Lower leg skin (tissue), 4 donors: ENCODE results near the gene GPR78. TPM values are rescaled to one million over a fixed set of nuclear protein-coding genes. Genes with fewer than 3 reads are reported as not detected.

ENCODE experiments used
- DNase-seq, 2 donors: peaks; one replicate each; pipeline ENCODE4 v3.0.0-alpha.2; 2019; ENCODE audit warnings: low spot score in 2 of 2
- H3K4me3 ChIP-seq: fragments of 200-600 bp; sonication (generic); 2 replicates; pipeline ENCODE4 v1.5.1; 2017; ENCODE audit warnings: mild to moderate bottlenecking, low read depth; ENCODE audit not compliant: poor library complexity, severe bottlenecking
- POLR2A ChIP-seq, 2 donors: fragments of 450-650 bp; IDR thresholded peaks; one replicate each; pipeline ENCODE4 v1.6.1; 2016 to 2017; ENCODE audit warnings: antibody characterized with exemption in 2 of 2, mild to moderate bottlenecking in 1 of 2, moderate library complexity in 1 of 2
- WGBS, 2 donors: methylation state at CpG; one replicate each; pipeline ENCODE4 v1.1.5; 2018; 5-methylcytosine and 5-hydroxymethylcytosine counted together
- intact Hi-C: fragments of 100-400 bp; cut with DNase I; formaldehyde crosslinking; loops from one replicate; pipeline ENCODE4 v1.15.0; 2023; ENCODE audit warnings: low total_unique reads
- total RNA-seq, 4 donors: library from RNA; depleted of rRNA; stranded (reverse); fragments of >200 nt; gene quantifications; one replicate each; pipeline ENCODE4 v1.1.0, GENCODE V29; 2016
- TF ChIP-seq, protein P1 (sequence below), 3 donors: fragments of 450-650 bp; IDR thresholded peaks; one replicate each; pipeline ENCODE4 v1.5.1; 2016; ENCODE audit warnings: antibody characterized with exemption in 3 of 3, mild to moderate bottlenecking in 3 of 3, moderate library complexity in 2 of 3

Gene GPR78
- total RNA-seq, 4 donors from 2014 or later, result not detected

DNA sequence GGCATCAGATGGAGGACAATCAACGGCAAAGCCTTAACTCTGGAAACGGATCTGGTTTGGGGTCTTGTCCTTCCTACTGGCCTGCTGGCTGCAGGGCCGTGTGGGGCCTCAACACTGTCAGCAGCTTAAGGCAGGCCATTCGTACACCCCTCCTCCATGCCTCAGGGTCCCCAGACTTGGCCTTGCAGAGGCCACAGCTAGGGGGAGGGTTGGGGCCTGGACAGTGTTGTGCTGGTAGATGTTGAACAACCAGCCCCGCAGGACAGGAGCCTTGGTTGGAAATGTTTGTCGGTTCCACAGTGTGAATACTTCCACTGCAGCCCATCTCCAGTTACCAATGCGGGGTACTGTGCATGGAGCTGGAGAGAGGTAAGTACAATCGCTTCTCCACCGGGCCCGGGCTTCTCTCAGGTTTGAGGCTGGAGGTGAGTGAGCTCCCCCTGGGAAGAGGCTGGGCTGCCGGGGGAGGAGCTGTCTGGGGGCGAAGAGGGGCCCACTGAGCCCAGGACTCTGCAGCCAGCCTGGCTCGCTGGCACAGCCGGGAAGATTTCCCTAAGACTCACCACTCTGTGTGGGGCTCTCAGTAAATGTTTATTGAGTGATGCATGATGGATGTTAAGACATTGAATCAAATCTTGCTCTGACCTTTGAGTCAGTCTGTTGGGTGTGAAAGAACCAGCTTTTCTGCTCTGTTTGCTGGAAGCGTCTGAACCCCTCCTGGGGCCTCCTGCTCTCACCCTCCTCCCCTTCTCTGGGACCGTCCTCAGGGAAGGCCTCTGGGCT, 19.7 kb upstream of the GPR78 start:
- DNase-seq, result no peak
- 79 to 80% methylated on average over 16 of the region's 16 CpGs for WGBS, 2 donors

DNA sequence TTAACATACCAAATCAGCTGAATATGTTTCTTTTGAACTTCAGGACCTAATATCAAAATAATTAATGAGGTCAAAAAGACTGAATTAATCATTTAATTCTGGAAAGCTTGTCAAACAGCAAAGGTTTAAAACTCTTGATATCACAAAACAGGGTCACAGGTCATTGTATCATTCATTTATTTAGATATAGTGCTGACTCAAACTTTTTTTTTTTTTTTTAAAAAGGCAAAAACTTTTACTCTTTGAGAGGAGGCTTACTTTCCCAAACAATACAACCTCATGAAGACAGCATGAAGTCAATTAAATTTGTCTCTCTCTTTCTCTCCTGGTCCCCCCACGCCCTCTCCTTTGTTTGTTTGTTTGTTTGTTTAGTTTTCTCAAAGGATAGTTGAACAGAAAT, 15.6 kb upstream of the GPR78 start:
- no peak overlapping the region for H3K4me3 ChIP-seq
- no peak for DNase-seq
- intact Hi-C loops, result no loop called here
- WGBS, 2 donors, result 49 to 59% methylated on average over 1 of the region's 1 CpG
- TF ChIP-seq POLR2A (IDR thresholded peaks at IDR 0.05), result no peak
- TF ChIP-seq, protein P1, sequence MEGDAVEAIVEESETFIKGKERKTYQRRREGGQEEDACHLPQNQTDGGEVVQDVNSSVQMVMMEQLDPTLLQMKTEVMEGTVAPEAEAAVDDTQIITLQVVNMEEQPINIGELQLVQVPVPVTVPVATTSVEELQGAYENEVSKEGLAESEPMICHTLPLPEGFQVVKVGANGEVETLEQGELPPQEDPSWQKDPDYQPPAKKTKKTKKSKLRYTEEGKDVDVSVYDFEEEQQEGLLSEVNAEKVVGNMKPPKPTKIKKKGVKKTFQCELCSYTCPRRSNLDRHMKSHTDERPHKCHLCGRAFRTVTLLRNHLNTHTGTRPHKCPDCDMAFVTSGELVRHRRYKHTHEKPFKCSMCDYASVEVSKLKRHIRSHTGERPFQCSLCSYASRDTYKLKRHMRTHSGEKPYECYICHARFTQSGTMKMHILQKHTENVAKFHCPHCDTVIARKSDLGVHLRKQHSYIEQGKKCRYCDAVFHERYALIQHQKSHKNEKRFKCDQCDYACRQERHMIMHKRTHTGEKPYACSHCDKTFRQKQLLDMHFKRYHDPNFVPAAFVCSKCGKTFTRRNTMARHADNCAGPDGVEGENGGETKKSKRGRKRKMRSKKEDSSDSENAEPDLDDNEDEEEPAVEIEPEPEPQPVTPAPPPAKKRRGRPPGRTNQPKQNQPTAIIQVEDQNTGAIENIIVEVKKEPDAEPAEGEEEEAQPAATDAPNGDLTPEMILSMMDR (IDR thresholded peaks at IDR 0.05), result no peak

More for the DNA sequence above, 19.7 kb upstream of the GPR78 start:
- no peak overlapping the region for H3K4me3 ChIP-seq
- TF ChIP-seq, protein P1 (IDR thresholded peaks at IDR 0.05), result no peak
- intact Hi-C loops, result no loop called here

DNA sequence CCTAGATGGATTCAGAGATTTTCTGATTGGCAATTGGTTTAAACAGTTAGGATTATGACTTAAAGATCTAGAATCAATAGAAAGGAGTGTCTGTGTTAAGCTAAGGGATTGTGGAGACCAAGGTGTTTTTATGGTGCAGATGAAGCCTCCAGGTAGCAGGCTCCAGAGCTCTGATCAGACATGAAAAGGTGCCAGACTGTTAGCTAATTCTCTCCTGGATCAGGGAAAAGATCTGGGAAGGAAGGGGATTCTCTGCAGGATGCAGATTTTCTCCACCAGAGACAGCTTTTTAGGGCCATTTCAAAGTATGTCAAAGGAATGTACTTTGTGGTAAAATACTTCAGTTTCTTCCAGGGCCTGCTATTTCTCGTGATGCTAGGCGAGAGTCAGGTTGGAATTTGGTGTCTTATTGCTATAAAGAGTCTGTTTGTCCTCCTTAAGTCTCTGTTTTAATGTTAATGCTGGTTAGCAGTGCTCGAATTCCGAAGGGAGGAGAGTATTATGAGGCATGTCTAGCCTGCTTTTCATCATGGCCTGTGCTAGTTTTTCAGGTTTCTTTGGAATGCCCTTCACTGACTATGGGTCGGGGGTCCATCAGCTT, 12.0 kb upstream of the GPR78 start:
- no peak for DNase-seq
- no peak for TF ChIP-seq POLR2A (IDR thresholded peaks at IDR 0.05)
- TF ChIP-seq, protein P1 (IDR thresholded peaks at IDR 0.05), result no peak
- intact Hi-C loops, result no loop called here
- 68 to 69% methylated on average over 5 of the region's 5 CpGs for WGBS, 2 donors
- no peak overlapping the region for H3K4me3 ChIP-seq

DNA sequence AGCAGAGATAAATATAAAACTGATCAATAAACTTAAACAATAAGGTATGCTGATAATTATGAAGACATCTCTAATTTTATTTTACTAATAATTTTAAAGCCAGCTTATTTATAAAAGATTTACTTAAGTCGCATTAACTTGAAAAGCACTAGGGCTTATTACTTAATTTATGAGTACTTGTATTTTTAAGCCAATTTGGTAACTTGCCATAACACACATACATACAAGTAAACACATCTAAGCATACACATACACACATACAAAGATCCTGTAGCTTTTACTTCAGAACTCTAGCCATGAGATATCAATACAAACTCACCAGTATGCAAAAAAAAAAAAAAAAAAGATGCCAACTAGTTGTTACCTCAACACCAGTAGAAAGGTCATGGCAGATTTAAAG, 10.0 kb upstream of the GPR78 start:
- intact Hi-C loops, result no loop called here
- 74 to 83% methylated on average over 1 of the region's 1 CpG for WGBS, 2 donors
- TF ChIP-seq, protein P1 (IDR thresholded peaks at IDR 0.05), result no peak
- TF ChIP-seq POLR2A (IDR thresholded peaks at IDR 0.05), result no peak
- H3K4me3 ChIP-seq, result no peak overlapping the region
- DNase-seq, result no peak

DNA sequence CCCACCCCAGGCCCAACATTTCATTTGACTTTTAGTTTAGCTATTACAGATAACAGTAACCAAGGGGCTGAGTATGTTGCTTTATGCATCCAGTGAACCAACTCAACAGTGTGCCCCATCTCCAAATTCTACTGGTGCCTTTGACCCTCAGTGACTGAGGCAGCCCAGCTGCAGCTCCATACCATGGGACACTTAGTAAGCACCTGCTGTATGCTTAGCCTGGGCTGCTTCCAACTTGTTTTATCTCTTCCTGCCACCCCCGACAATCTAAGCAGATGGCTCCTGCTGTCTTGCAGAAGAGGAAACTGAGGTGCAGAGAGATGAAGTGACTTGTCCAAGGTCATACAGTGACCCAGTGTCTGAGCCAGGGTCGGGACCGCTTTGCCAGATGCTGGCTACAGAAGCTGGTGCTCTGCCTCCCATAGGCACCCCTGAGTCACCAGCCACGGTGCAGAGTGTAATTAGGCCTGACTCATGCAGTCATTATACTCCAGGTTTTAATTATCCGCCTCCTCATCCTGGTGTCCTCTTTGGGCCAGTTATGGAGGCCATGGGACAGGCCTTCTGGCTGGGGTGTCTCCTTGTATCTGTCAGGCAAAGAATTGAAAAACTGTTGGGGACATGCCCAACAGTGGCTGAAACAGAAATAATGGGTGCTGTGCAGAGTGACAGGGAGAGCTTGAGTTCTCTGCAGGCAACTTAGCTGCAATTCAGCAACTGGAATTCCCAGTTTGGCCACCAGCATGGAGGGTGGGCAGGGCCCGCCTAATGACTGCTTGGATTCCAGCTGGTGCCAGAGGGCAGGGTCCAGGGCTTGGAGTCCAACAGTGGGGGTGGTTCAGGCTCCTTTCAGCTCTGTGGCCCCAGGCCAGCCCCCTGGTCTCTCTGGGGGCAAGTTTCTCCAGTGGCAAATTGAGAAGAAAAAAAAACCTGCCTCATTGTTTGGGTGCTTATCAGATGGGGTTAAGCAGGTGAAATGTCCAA, 8.2 kb upstream of the GPR78 start:
- WGBS, 2 donors, result 63 to 68% methylated on average over 6 of the region's 6 CpGs
- TF ChIP-seq, protein P1 (IDR thresholded peaks at IDR 0.05), result no peak
- TF ChIP-seq POLR2A (IDR thresholded peaks at IDR 0.05), result no peak
- H3K4me3 ChIP-seq, result no peak overlapping the region
- intact Hi-C loops, result no loop called here
- DNase-seq, result no peak
